ENCODE data around the gene GNG11.

GNG11 gene

DNA sequence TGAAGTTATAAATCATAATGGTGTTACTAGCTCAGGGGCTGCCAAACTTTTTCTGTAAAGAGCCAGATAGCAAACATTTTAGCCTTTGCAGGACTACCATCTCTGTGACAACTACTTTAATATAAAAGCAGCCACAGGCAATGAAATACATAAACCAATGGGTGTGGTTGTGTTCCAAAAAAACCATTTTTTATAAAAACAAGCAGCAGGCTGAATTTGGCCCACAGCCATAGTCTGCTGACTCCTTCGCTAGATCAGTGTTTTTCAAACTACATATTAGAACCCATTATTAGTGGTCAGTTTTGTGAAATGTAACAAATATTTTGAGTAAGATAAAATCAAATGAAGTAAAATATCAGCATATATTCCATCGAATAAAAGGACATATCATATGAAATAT is 13.6 kb downstream of the GNG11 start:
- POLR2A ChIA-PET = no interaction called here
- no peaks in the 10 kb centered on the region for H3K9me3 ChIP-seq (ENCODE audit: control insufficient read depth, insufficient read depth, low read depth, low read length)
- no peaks in the 10 kb centered on the region for H3K36me3 ChIP-seq (ENCODE audit: control insufficient read depth in 2 of 2, insufficient read depth in 1 of 2, low read length in 2 of 2)
- H3K27ac ChIP-seq (ENCODE audit: extremely low read depth, low read depth, low read length) = no peak overlapping the region
- no peak overlapping the region for H3K4me3 ChIP-seq (ENCODE audit: low read depth, low read length)
- no peaks in the 10 kb centered on the region for H3K4me1 ChIP-seq (ENCODE audit: control insufficient read depth, insufficient read depth, low read length)
- TF ChIP-seq ZNF416 (tag by site-specific recombination; IDR thresholded peaks at IDR 0.05) (no peak), SALL2 (tag by site-specific recombination; IDR thresholded peaks at IDR 0.05; ENCODE audit: borderline replicate concordance) (no peak), ZNF677 (tag by site-specific recombination; IDR thresholded peaks at IDR 0.05) (no peak), ZNF558 (tag by site-specific recombination; IDR thresholded peaks at IDR 0.05) (no peak), ZNF121 (tag by site-specific recombination; IDR thresholded peaks at IDR 0.05) (no peak), ZNF776 (tag by site-specific recombination; IDR thresholded peaks at IDR 0.05; ENCODE audit: borderline replicate concordance) (no peak)
- TF ChIP-seq, protein P1, sequence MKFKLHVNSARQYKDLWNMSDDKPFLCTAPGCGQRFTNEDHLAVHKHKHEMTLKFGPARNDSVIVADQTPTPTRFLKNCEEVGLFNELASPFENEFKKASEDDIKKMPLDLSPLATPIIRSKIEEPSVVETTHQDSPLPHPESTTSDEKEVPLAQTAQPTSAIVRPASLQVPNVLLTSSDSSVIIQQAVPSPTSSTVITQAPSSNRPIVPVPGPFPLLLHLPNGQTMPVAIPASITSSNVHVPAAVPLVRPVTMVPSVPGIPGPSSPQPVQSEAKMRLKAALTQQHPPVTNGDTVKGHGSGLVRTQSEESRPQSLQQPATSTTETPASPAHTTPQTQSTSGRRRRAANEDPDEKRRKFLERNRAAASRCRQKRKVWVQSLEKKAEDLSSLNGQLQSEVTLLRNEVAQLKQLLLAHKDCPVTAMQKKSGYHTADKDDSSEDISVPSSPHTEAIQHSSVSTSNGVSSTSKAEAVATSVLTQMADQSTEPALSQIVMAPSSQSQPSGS (tag by site-specific recombination; IDR thresholded peaks at IDR 0.05; ENCODE audit: low read depth) = no peak
- TF ChIP-seq, protein P2, sequence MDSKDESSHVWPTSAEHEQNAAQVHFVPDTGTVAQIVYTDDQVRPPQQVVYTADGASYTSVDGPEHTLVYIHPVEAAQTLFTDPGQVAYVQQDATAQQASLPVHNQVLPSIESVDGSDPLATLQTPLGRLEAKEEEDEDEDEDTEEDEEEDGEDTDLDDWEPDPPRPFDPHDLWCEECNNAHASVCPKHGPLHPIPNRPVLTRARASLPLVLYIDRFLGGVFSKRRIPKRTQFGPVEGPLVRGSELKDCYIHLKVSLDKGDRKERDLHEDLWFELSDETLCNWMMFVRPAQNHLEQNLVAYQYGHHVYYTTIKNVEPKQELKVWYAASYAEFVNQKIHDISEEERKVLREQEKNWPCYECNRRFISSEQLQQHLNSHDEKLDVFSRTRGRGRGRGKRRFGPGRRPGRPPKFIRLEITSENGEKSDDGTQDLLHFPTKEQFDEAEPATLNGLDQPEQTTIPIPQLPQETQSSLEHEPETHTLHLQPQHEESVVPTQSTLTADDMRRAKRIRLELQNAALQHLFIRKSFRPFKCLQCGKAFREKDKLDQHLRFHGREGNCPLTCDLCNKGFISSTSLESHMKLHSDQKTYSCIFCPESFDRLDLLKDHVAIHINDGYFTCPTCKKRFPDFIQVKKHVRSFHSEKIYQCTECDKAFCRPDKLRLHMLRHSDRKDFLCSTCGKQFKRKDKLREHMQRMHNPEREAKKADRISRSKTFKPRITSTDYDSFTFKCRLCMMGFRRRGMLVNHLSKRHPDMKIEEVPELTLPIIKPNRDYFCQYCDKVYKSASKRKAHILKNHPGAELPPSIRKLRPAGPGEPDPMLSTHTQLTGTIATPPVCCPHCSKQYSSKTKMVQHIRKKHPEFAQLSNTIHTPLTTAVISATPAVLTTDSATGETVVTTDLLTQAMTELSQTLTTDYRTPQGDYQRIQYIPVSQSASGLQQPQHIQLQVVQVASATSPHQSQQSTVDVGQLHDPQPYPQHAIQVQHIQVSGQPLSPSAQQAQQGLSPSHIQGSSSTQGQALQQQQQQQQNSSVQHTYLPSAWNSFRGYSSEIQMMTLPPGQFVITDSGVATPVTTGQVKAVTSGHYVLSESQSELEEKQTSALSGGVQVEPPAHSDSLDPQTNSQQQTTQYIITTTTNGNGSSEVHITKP (tag by site-specific recombination; IDR thresholded peaks at IDR 0.05) = no peak
- CTCF ChIA-PET = no interaction called here

DNA sequence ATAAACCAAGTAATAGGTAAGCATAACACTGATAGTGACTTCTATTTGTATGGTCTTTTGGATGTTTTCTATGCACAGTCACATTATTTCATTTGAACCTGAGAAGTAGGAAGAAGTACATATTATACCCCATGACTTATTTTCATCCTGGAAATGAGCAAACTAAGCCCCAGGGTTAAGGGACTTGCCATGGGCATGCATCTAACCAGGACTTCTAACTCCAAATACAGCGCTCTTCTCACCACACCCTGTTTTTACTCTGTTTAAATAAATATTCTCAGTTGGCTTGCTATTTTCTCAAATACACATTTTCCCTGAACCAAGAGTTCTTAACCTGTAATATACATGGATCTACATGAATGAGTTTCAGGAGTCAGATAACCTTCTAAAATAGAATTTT is 16.3 kb downstream of the GNG11 start:
- no peak overlapping the region for H3K4me3 ChIP-seq (ENCODE audit: low read depth, low read length)
- no peaks in the 10 kb centered on the region for H3K9me3 ChIP-seq (ENCODE audit: control insufficient read depth, insufficient read depth, low read depth, low read length)
- no peaks in the 10 kb centered on the region for H3K4me1 ChIP-seq (ENCODE audit: control insufficient read depth, insufficient read depth, low read length)
- POLR2A ChIA-PET = no interaction called here
- H3K36me3 ChIP-seq (ENCODE audit: control insufficient read depth in 2 of 2, insufficient read depth in 1 of 2, low read length in 2 of 2) = no peaks in the 10 kb centered on the region
- no peak overlapping the region for H3K27ac ChIP-seq (ENCODE audit: extremely low read depth, low read depth, low read length)
- no peak for TF ChIP-seq ZNF404 (tag by site-specific recombination; IDR thresholded peaks at IDR 0.05)
- TF ChIP-seq ZFP37 (tag by site-specific recombination; IDR thresholded peaks at IDR 0.05) = no peak
- no peak for TF ChIP-seq ZNF623 (tag by site-specific recombination; IDR thresholded peaks at IDR 0.05)
- CTCF ChIA-PET = no interaction called here

DNA sequence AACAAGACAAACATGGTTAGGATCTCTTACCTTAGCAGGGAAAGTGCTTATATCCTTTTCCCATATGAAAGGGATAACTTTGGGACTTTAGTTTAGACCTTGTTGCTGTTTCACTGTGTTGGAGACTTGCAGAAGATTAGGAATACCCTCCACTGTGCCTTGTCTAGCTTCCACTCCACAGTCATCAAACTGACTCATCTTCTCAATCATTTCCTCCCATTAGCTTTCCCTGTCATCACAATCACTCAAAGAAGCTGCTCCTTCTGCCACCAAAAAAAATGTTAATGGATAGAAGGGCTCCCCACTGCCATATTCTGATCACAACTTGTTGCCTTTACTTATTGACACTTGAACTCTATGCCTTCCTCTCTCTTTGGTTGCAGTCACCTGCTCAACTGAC is 16.8 kb downstream of the GNG11 start:
- H3K36me3 ChIP-seq (ENCODE audit: control insufficient read depth in 2 of 2, insufficient read depth in 1 of 2, low read length in 2 of 2) = no peaks in the 10 kb centered on the region
- no peak overlapping the region for H3K4me3 ChIP-seq (ENCODE audit: low read depth, low read length)
- ChIA-PET CTCF (no interaction called here), POLR2A (no interaction called here)
- H3K27ac ChIP-seq (ENCODE audit: extremely low read depth, low read depth, low read length) = no peak overlapping the region
- no peaks in the 10 kb centered on the region for H3K4me1 ChIP-seq (ENCODE audit: control insufficient read depth, insufficient read depth, low read length)
- H3K9me3 ChIP-seq (ENCODE audit: control insufficient read depth, insufficient read depth, low read depth, low read length) = no peaks in the 10 kb centered on the region
- no peak for TF ChIP-seq ZNF544 (tag by site-specific recombination; IDR thresholded peaks at IDR 0.05)
- TF ChIP-seq ZNF23 (tag by site-specific recombination; IDR thresholded peaks at IDR 0.05; ENCODE audit: borderline replicate concordance) = no peak
- TF ChIP-seq, protein P3, sequence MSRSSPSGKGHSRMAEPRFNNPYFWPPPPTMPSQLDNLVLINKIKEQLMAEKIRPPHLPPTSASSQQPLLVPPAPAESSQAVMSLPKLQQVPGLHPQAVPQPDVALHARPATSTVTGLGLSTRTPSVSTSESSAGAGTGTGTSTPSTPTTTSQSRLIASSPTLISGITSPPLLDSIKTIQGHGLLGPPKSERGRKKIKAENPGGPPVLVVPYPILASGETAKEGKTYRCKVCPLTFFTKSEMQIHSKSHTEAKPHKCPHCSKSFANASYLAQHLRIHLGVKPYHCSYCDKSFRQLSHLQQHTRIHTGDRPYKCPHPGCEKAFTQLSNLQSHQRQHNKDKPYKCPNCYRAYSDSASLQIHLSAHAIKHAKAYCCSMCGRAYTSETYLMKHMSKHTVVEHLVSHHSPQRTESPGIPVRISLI (tag by site-specific recombination; IDR thresholded peaks at IDR 0.05) = no peak
- TF ChIP-seq, protein P4, sequence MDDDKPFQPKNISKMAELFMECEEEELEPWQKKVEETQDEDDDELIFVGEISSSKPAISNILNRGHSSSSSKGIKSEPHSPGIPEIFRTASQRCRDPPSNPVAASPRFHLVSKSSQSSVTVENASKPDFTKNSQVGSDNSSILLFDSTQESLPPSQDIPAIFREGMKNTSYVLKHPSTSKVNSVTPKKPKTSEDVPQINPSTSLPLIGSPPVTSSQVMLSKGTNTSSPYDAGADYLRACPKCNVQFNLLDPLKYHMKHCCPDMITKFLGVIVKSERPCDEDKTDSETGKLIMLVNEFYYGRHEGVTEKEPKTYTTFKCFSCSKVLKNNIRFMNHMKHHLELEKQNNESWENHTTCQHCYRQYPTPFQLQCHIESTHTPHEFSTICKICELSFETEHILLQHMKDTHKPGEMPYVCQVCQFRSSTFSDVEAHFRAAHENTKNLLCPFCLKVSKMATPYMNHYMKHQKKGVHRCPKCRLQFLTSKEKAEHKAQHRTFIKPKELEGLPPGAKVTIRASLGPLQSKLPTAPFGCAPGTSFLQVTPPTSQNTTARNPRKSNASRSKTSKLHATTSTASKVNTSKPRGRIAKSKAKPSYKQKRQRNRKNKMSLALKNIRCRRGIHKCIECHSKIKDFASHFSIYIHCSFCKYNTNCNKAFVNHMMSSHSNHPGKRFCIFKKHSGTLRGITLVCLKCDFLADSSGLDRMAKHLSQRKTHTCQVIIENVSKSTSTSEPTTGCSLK (tag by site-specific recombination; IDR thresholded peaks at IDR 0.05) = no peak
- no peak for TF ChIP-seq ZNF561 (tag by site-specific recombination; IDR thresholded peaks at IDR 0.05; ENCODE audit: borderline replicate concordance)
- no peak for TF ChIP-seq ZNF221 (tag by site-specific recombination; IDR thresholded peaks at IDR 0.05; ENCODE audit: borderline replicate concordance)
- no peak for TF ChIP-seq ZNF792 (tag by site-specific recombination; IDR thresholded peaks at IDR 0.05)
- TF ChIP-seq, protein P5, sequence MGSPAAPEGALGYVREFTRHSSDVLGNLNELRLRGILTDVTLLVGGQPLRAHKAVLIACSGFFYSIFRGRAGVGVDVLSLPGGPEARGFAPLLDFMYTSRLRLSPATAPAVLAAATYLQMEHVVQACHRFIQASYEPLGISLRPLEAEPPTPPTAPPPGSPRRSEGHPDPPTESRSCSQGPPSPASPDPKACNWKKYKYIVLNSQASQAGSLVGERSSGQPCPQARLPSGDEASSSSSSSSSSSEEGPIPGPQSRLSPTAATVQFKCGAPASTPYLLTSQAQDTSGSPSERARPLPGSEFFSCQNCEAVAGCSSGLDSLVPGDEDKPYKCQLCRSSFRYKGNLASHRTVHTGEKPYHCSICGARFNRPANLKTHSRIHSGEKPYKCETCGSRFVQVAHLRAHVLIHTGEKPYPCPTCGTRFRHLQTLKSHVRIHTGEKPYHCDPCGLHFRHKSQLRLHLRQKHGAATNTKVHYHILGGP (tag by site-specific recombination; IDR thresholded peaks at IDR 0.05) = no peak
- TF ChIP-seq ZNF214 (tag by site-specific recombination; IDR thresholded peaks at IDR 0.05; ENCODE audit: borderline replicate concordance) = no peak
- no peak for TF ChIP-seq ZFHX2 (tag by site-specific recombination; conservative IDR thresholded peaks at IDR 0.05)
- TF ChIP-seq ZFP37 (tag by site-specific recombination; IDR thresholded peaks at IDR 0.05) = no peak
- TF ChIP-seq ZNF274 (IDR thresholded peaks at IDR 0.05; ENCODE audit: low read length) = no peak
- TF ChIP-seq ZNF274 (tag by site-specific recombination; IDR thresholded peaks at IDR 0.05; ENCODE audit: borderline replicate concordance) = no peak
- no peak for TF ChIP-seq ZNF747 (tag by site-specific recombination; IDR thresholded peaks at IDR 0.05)
